Fibroblast of skin of right biceps (primary cell): ENCODE measurements around the gene NBEA.
"Not testable (repeated sequence)": the region's sequence is repeated elsewhere in the genome, so short reads cannot be mapped to it uniquely, and the experiment has no call there.

Experiments used
- DNase-seq: peaks from one replicate; pipeline ENCODE4 v3.0.0-alpha.2; 2013

Gene NBEA

DNA sequence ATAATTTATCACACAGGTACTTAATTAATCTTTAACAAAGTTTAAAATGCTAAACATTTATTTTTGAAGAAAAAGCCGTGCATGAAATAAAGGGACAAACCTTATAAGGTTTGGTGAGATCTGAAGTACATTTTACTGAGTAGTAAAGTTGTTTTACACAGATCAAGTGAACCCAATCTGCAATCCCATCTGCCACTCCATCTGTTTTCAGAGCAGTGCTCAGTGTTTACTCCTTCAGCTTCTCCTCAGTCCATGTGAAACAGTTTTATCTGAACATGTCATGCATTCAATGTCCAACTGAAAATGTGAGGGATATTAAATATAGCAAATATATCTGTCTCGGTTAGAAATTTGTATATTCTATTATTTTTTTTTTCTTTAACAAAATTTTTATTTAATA is 367.6 kb downstream of the NBEA start:
- DNase-seq = no peak

DNA sequence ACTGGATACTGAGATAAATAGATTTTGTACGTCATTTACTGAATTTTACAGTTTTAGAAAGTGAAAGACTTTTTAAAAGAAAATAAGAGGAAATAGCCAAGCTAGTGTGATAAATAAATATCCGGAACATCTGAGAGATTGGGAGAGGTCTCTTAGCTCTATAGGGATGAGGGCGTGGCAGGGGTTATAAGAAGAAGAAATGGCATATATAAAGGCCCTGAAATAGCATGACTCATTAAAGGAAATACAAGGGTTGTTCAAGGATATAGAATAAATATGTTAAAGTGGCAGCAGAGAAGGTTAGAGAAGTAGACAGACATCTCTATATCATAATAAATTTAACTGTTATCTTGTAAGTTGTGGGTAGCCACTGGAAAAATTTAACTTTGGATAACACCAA is 390.1 kb downstream of the NBEA start:
- no peak for DNase-seq

DNA sequence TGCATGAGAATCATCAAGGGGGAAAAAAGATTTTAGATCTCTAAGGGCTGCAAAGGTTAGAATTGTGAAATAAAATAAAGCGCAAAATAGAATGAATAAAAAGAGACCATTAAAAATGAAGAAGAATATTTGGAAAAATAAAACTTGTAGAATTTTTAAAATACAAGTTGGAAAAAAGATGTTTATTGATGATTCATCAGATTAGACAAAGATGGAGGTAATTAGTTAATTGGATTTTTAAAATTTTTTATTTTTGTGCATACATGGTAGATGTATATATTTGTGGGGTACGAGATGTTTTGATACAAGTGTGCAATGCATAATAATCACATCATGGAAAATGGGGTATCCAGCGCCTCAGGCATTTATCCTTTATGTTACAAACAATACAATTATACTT is 391.1 kb downstream of the NBEA start:
- no peak for DNase-seq

DNA sequence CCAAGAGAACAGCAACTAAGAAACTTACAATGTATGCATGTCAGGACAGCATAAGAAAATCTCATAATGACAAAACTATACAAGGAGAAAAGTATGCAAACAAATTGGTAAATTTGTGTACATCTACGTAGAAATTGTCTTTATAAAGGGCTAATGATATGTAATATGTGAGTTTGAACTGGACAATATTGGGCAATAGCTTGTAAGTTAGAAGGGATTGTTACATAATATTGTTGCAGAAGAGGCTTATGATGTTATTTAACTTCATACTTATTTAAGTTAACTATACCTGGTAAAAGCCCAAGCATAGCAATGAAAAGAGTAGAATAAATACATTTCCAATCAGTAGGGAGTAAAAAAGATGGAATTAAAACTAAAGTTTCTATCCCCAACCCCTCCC is 400.4 kb downstream of the NBEA start:
- no peak for DNase-seq

DNA sequence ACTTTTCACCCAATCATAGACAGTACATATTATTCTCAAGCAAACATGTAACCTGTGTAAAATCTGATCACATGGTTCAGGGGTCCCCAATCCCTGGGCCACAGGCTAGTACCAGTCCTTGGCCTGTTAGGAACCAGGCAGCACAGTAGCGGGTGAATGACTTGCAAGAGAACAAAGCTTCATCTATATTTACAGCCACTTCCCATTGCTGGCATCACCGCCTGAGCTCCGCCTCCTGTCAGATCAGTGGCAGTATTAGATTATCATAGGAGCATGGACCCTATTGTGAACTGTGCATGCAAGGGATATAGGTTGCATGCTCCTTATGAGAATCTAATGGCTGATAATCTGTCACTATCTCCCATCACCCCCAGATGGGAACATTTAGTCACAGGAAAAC is 401.3 kb downstream of the NBEA start:
- DNase-seq = no peak

- no peak for DNase-seq
Observed at GRCh38 chr13:35345992-35346391, 403.9 kb downstream of the NBEA start.

DNA sequence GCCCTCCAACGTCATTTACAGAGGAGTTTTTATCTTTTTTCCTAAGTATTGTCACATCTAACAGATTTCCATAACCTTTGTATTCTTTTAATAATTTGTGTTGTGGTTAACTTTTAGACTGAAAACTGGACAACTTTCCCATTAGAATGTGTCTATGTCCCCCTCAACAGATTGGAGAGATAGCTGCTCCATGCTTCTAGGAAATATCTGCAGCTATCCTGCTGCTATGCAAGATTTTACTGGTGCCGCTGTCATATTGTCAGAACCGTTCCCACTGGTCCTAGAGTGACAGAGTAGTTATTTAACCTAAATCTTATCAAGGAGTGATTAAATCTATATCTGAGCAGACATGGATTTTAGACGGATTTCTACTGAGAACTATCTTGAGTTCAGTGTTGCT is 404.4 kb downstream of the NBEA start:
- DNase-seq = no peak

DNA sequence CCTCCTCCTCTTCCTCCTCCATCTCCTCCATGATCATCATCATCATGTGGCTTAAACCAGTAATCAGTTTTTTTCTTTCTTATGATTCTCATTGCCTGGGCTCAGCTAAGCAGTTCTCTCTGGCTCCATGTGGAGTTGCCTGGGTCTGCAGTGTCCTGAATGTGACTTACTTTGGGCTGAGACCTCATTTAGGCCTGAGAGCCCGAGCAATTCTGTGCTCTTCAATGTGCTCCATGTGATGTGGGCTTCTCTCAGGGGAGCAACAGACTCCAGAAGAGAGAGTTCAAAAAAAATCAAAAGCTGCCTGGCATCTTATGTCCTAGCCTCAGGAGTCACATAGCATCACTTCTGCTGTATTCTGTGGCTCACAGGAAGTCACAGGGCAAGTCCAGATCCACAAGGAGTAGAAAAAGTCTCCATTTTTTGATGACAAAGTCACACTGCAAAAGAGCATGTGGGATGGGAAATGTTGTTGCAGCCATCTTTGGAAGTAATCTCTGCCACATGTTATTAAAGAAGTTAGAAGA is 405.7 kb downstream of the NBEA start:
- DNase-seq = no peak

DNA sequence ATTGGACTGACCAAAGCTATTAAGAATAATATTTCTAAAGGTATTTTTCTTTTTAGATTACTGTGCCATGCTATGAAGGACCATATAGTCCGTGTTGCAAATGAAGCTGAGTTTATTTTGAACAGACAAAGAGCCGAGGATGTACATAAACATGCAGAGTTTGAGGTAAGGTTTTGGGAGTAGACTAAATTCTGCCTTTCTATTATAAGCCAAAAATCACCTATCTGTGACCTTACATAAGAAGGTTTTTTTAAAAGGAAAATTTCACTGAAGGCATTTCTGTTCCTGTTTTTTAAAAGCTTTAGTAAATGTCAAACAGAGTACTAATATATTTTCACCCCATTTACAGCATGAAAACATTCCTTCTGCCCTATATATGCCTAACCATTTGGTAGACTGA is 407.0 kb downstream of the NBEA start:
- no peak for DNase-seq

- DNase-seq = peak; percentile 3
Observed at GRCh38 chr13:35349673-35350278, 407.7 kb downstream of the NBEA start.

DNA sequence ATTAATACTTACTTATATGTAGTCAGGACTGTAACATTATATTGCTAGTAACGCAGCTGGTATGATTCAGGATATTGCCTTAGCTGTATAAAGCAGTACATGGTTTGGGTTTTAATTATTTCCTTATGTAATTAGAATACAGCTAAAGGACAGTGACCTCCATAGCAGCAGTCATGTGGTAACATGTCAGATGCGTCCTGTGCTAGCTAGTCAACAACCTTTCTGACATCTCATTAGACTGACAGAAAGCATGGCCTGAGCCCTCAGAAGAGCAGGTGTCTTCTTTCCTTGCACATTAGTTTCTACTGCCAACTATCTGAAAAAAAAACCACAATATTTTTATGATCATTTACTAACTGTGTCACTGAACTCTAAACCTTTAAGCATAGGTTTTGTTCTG is 412.2 kb downstream of the NBEA start:
- no peak for DNase-seq

- DNase-seq = no peak
Observed at GRCh38 chr13:35354882-35355281, 412.8 kb downstream of the NBEA start.

DNA sequence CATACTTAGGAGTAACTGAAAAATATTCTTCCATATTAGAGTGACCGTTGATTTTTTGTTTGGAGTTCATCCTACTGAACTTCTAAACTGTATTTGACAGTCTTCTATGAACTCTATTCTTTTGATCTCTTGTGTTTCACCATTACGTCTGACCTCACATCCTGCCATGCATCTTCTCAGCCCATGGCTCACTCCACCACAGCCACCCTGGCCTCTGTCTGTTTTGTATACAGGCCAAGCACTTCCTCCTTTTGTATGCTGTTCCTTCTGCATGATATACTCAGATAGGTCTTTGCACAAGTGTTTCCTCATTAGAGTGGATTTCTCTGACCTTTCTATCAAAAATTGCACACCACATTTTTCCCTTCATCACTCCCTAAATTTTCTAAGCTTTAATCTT is 414.5 kb downstream of the NBEA start:
- DNase-seq = no peak

DNA sequence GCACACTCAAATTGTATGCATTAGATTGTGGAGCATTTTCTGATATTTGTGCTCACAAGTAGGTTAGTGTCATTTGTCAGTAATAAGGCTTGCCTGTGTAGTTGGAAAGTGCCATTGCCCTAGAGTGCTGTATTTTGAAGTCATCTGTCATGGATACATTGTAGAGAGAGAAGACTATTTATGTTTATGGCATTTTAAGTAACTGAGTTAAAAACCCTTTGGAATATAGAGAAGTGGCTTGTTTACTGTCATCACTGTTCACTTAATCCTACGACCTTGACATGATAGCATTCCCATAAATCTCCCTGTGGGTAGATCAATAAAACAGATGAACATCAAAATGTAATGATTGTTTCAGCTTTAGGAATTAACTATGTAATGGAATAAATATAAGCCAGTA is 423.8 kb downstream of the NBEA start:
- no peak for DNase-seq

- DNase-seq = no peak
Observed at GRCh38 chr13:35367586-35367985, 425.5 kb downstream of the NBEA start.

DNA sequence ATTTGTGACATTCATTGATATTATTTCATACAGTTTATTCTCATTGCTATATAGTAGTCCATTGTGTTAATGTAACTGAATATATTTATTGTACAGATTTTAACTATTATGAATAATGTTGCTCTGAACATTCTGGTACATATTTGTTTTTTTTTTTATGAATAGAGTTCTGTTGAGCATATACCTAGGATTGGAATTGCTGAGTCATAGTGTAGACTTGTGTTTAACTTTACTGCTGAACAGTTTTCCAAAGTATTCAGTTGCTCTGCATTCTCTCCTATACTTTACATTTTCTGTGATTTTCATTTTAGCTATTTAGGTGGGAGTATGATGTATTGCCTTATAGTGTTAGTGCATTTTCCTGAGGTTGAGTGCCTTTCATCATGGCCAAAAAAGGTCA is 436.9 kb downstream of the NBEA start:
- DNase-seq = peak; percentile 9

DNA sequence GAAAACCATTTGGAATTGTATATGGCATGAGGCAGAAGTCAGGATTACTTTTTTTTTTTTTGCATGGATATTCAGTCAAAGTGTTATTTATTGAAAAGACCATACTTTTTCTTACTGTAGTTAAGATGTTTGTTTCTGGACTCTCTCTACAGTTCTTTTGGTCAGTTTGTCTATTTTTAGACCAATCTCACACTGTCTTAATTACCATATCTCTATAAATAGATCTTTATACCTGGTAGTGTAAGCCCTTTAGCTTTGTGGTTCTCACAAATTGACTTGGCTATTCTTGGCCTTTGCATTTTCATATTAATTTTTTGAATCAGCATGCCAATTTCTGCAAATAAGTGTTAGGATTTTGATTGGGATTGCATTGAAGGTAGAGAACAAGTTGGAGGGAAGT is 437.6 kb downstream of the NBEA start:
- no peak for DNase-seq

- no peak for DNase-seq
Observed at GRCh38 chr13:35387682-35388250, 445.7 kb downstream of the NBEA start.

- DNase-seq = peak; percentile 44
Observed at GRCh38 chr13:35388441-35389355, 446.6 kb downstream of the NBEA start.

- no peak for DNase-seq
Observed at GRCh38 chr13:35389535-35389934, 447.5 kb downstream of the NBEA start.

GRCh38 chr13:35392768-35393167 is 450.7 kb downstream of the NBEA start:
- no peak for DNase-seq

DNA sequence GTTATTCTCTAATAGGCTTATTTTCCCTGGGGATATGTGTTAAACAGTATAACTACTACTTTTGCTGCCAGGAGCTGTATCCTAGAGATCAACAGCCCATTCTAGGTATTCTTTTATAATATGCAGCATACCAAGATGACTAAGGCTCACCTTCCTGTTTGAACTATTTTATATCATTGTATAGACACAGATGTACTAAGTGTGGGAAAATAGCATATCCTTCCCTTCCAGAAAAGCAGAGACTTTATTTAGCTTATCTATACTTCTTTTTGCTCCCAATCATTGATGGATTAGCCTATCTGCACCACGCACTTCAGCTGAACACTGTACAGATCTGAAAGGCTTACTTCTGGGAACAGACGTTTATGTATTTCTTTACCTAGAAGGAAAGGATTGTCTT is 451.8 kb downstream of the NBEA start:
- no peak for DNase-seq

- DNase-seq = not testable (repeated sequence)
Observed at GRCh38 chr13:35408285-35408684, 466.2 kb downstream of the NBEA start.
